Mesendoderm (in vitro differentiated cells): ENCODE results near the gene AKT1.

Experiments
- DNase-seq: peaks from one replicate; pipeline ENCODE4 v3.0.0; 2013
- H2AK5ac ChIP-seq: 2 replicates; pipeline ENCODE4 v1.6.1; 2013; ENCODE audit warnings: low read length, inconsistent platforms
- H2BK120ac ChIP-seq: 2 replicates; pipeline ENCODE4 v1.6.1; 2013; ENCODE audit warnings: low read depth, mild to moderate bottlenecking, low read length, moderate library complexity, mixed read lengths
- H2BK15ac ChIP-seq: replicated peaks from 2 replicates; pipeline ENCODE4 v1.6.1; 2013; ENCODE audit warnings: low read depth, mild to moderate bottlenecking, moderate library complexity
- H2BK5ac ChIP-seq: 2 replicates; pipeline ENCODE4 v1.6.1; 2013; ENCODE audit warnings: low read length, inconsistent platforms
- H3K18ac ChIP-seq: 2 replicates; pipeline ENCODE4 v1.6.1; 2013; ENCODE audit warnings: mild to moderate bottlenecking, low read length, mixed read lengths
- H3K23ac ChIP-seq: one replicate; pipeline ENCODE4 v1.6.1; 2013; ENCODE audit warnings: low read length
- H3K27ac ChIP-seq: 2 replicates; pipeline ENCODE4 v1.5.1; 2013; ENCODE audit warnings: low read depth, mild to moderate bottlenecking, inconsistent platforms, low read length, moderate library complexity
- H3K27me3 ChIP-seq: 2 replicates; pipeline ENCODE4 v1.6.1; 2013; ENCODE audit warnings: low read length, control low read depth, mild to moderate bottlenecking, inconsistent platforms; ENCODE audit not compliant: insufficient read depth, poor library complexity
- H3K36me3 ChIP-seq: 2 replicates; pipeline ENCODE4 v1.6.1; 2013; ENCODE audit warnings: low read length, inconsistent platforms; ENCODE audit not compliant: control insufficient read depth, insufficient read depth
- H3K4ac ChIP-seq: one replicate; pipeline ENCODE4 v1.6.1; 2013; ENCODE audit warnings: low read depth, mild to moderate bottlenecking, low read length, moderate library complexity
- H3K4me1 ChIP-seq: 2 replicates; pipeline ENCODE4 v1.6.1; 2013; ENCODE audit warnings: low read depth, low read length, inconsistent platforms; ENCODE audit not compliant: control insufficient read depth
- H3K4me2 ChIP-seq: 2 replicates; pipeline ENCODE4 v1.6.1; 2013; ENCODE audit warnings: low read length
- H3K4me3 ChIP-seq: 2 replicates; pipeline ENCODE4 v1.5.1; 2013; ENCODE audit warnings: mild to moderate bottlenecking, low read length
- H3K56ac ChIP-seq: one replicate; pipeline ENCODE4 v1.6.1; 2013; ENCODE audit warnings: low read length
- H3K79me1 ChIP-seq: 2 replicates; pipeline ENCODE4 v1.6.1; 2013; ENCODE audit warnings: low read length, inconsistent platforms
- H3K79me2 ChIP-seq: 2 replicates; pipeline ENCODE4 v1.6.1; 2013; ENCODE audit warnings: mild to moderate bottlenecking, low read length; ENCODE audit not compliant: control insufficient read depth, insufficient read depth
- H3K9ac ChIP-seq: 2 replicates; pipeline ENCODE4 v1.6.1; 2013; ENCODE audit warnings: low read length, inconsistent platforms
- H4K5ac ChIP-seq: one replicate; pipeline ENCODE4 v1.6.1; 2013; ENCODE audit warnings: low read length
- H4K8ac ChIP-seq: one replicate; pipeline ENCODE4 v1.6.1; 2013; ENCODE audit warnings: low read depth, mild to moderate bottlenecking, control low read depth, low read length, moderate library complexity
- WGBS: extraction: QIAGEN DNeasy Blood & Tissue Kit; methylation state at CpG from one replicate; pipeline ENCODE4 v1.1.7; 2013; ENCODE audit warnings: low lambda C conversion rate, missing lambda C conversion rate; ENCODE audit not compliant: insufficient coverage; ENCODE audit errors: extremely low coverage; 5-methylcytosine and 5-hydroxymethylcytosine counted together

The AKT1 gene

DNA sequence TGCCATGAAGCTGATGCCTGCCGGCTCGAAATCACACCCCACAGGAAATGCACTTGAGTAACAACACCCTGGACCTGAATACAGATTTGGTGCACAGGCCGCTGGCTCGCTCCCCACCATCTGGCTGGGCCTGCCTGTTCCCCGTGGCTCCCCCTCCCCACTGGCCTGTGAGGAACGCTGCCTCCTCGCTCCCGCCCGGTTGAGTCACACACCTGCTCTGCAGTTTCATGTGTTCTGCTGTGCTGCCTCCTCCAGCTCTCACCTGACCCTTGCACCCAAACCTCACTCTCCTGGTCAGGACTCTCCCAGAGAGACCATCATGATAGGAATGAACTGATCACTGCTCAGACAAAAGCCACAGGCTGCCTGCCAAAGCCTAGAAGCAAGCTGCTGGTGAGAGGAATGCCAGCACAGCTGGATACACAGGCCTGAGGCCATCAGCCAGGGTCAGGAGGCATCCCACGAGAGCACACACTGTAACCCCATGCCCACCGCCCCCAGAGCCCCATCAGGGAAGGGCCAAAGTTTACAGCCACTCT is 46.4 kb downstream of the AKT1 start:
- Histone ChIP-seq H2BK120ac (no peak overlapping the region), H2BK15ac (no peak overlapping the region), H3K36me3 (no peaks in the 10 kb centered on the region), H2AK5ac (no peak overlapping the region), H3K4me1 (peaks cover 3% of the 10 kb centered on the region), H3K56ac (no peak overlapping the region), H3K18ac (no peak overlapping the region), H3K27ac (no peak overlapping the region), H3K4ac (no peak overlapping the region), H3K4me2 (no peak overlapping the region), H4K5ac (no peak overlapping the region), H4K8ac (no peak overlapping the region), H3K9ac (no peak overlapping the region), H3K79me1 (peaks cover 8% of the 10 kb centered on the region), H3K4me3 (no peak overlapping the region), H2BK5ac (no peak overlapping the region), H3K27me3 (no peaks in the 10 kb centered on the region), H3K23ac (no peak overlapping the region), H3K79me2 (peaks cover 11% of the 10 kb centered on the region)
- WGBS = no CpG with 5 or more reads among the region's 11 CpGs
- peak; percentile 49 for DNase-seq

DNA sequence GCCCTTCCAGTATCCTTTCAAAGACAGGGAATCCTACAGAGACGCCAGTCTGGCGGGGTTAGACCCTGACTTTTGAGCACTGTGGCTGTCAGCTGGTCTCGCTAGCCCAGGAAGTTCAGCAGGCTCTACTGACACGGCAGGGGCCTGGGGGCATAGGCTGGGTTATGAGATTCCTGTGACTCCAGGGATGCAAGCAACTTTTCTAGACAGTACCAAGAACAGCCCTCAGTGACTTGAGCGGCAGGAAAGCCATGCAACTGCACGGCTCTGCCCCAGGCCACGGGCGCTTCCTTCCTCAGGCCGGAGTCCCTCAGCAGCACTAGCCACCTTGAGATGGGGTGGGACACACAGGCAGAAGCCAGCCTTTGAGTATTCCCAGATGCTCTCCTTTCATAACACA is 47.7 kb downstream of the AKT1 start:
- Histone ChIP-seq H3K36me3 (no peaks in the 10 kb centered on the region), H3K23ac (no peak overlapping the region), H2BK120ac (no peak overlapping the region), H3K27me3 (no peaks in the 10 kb centered on the region), H3K4ac (no peak overlapping the region), H4K5ac (no peak overlapping the region), H2BK15ac (no peak overlapping the region), H3K56ac (no peak overlapping the region), H2BK5ac (no peak overlapping the region), H3K4me1 (no peaks in the 10 kb centered on the region), H3K18ac (no peak overlapping the region), H3K79me1 (no peaks in the 10 kb centered on the region), H4K8ac (no peak overlapping the region), H3K4me2 (no peak overlapping the region), H3K79me2 (no peaks in the 10 kb centered on the region), H3K4me3 (no peak overlapping the region), H3K27ac (no peak overlapping the region), H2AK5ac (no peak overlapping the region), H3K9ac (no peak overlapping the region)
- DNase-seq = no peak
- no CpG with 5 or more reads among the region's 9 CpGs for WGBS

DNA sequence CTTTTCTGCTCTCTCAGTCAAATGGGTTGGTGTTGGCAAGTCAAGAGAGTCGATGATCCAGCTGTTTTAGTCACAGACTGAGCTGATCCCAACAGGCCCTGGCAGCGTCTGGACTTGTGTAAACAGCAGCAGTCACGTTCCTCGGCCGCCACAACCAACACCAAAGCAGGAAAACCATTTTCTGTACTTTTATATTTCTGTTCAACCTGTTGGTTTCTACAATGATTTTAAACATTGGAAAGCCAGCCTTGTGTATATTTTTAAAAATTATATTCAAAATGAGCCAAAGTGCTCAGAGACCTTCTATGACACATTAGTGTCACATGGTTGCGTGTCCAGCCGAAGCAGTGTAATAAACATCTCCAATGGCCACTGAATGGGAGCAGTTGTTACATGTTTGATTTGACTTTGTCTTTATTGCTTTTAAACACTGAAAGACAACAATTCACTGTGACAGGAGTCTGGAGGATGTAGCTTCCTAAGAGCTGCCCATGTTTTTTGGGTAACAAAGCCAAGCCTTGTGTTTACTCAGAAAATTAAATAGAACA is 48.5 kb downstream of the AKT1 start:
- H3K4me1 ChIP-seq = no peaks in the 10 kb centered on the region
- H3K79me1 ChIP-seq = no peaks in the 10 kb centered on the region
- no peak for DNase-seq
- no peak overlapping the region for H2AK5ac ChIP-seq
- no peak overlapping the region for H3K56ac ChIP-seq
- H2BK5ac ChIP-seq = no peak overlapping the region
- H3K36me3 ChIP-seq = no peaks in the 10 kb centered on the region
- no peak overlapping the region for H3K27ac ChIP-seq
- no peak overlapping the region for H4K8ac ChIP-seq
- no peak overlapping the region for H4K5ac ChIP-seq
- H3K9ac ChIP-seq = no peak overlapping the region
- no peak overlapping the region for H3K4me2 ChIP-seq
- no peak overlapping the region for H3K4ac ChIP-seq
- no peaks in the 10 kb centered on the region for H3K27me3 ChIP-seq
- H2BK15ac ChIP-seq = no peak overlapping the region
- no peak overlapping the region for H3K4me3 ChIP-seq
- no peak overlapping the region for H3K18ac ChIP-seq
- H3K79me2 ChIP-seq = no peaks in the 10 kb centered on the region
- WGBS = no CpG with 5 or more reads among the region's 7 CpGs
- H2BK120ac ChIP-seq = no peak overlapping the region
- peak overlapping the region; percentile 94 for H3K23ac ChIP-seq

DNA sequence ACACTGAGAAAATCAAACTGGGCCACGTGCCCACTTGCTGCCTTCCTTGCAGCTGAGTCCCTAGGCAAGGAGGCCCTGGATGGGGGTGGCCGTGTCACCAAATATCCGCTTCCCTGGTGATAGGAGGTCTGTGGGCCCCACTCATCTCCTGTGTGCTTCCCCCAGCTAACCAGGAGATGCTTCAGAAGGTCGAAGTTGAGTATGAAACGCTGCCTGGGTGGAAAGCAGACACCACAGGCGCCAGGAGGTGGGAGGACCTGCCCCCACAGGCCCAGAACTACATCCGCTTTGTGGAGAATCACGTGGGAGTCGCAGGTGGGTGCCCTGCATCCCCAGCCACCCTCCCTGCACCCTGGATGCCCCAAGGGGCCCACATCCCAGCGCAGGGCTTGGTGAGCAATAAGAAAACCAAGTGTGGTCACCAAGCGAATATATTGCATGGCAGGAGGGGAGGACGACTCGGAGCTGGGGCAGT is 49.4 kb downstream of the AKT1 start:
- WGBS = no CpG with 5 or more reads among the region's 13 CpGs

DNA sequence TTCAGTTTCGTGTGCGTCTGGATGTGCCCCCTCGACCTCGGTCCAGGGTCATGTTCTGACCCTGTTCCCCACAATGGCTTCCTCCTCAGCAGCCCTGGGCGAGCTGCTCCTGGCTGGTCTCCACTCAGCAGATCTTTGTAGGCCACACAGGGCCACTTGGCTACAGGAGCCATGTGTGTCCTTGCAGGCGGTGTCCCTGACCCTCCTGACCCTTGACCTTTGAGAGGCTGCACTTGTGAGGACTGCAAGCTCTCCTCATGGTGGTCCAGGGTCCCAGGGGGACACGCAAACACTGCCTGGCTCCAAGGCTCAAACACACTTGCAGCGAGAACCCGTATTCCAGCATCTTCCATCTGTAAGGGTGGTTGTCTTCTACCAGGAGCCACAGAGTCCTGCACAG is 50.1 kb downstream of the AKT1 start:
- H3K36me3 ChIP-seq = no peaks in the 10 kb centered on the region
- no peak overlapping the region for H2BK5ac ChIP-seq
- no peak overlapping the region for H3K4me3 ChIP-seq
- H2AK5ac ChIP-seq = no peak overlapping the region
- no peak overlapping the region for H3K18ac ChIP-seq
- H4K5ac ChIP-seq = no peak overlapping the region
- no peak overlapping the region for H3K4me2 ChIP-seq
- DNase-seq = no peak
- H4K8ac ChIP-seq = no peak overlapping the region
- no peaks in the 10 kb centered on the region for H3K4me1 ChIP-seq
- no peak overlapping the region for H3K56ac ChIP-seq
- no peak overlapping the region for H3K4ac ChIP-seq
- H3K79me2 ChIP-seq = no peaks in the 10 kb centered on the region
- H3K23ac ChIP-seq = no peak overlapping the region
- no peaks in the 10 kb centered on the region for H3K27me3 ChIP-seq
- no peak overlapping the region for H2BK15ac ChIP-seq
- H3K79me1 ChIP-seq = no peaks in the 10 kb centered on the region
- H3K27ac ChIP-seq = no peak overlapping the region
- no peak overlapping the region for H3K9ac ChIP-seq
- no CpG with 5 or more reads among the region's 9 CpGs for WGBS
- H2BK120ac ChIP-seq = no peak overlapping the region

More for the DNA sequence above, 49.4 kb downstream of the AKT1 start:
- no peaks in the 10 kb centered on the region for H3K79me1 ChIP-seq
- H3K36me3 ChIP-seq = no peaks in the 10 kb centered on the region
- H3K56ac ChIP-seq = no peak overlapping the region
- no peaks in the 10 kb centered on the region for H3K79me2 ChIP-seq
- H2BK5ac ChIP-seq = no peak overlapping the region
- H3K9ac ChIP-seq = no peak overlapping the region
- no peak overlapping the region for H3K4me3 ChIP-seq
- no peak overlapping the region for H4K8ac ChIP-seq
- no peak overlapping the region for H4K5ac ChIP-seq
- H3K4me2 ChIP-seq = no peak overlapping the region
- H2BK15ac ChIP-seq = no peak overlapping the region
- no peak overlapping the region for H2BK120ac ChIP-seq
- no peak overlapping the region for H3K27ac ChIP-seq
- H2AK5ac ChIP-seq = no peak overlapping the region
- H3K27me3 ChIP-seq = no peaks in the 10 kb centered on the region
- H3K18ac ChIP-seq = no peak overlapping the region
- H3K4me1 ChIP-seq = no peaks in the 10 kb centered on the region
- no peak overlapping the region for H3K23ac ChIP-seq
- DNase-seq = no peak
- H3K4ac ChIP-seq = no peak overlapping the region

DNA sequence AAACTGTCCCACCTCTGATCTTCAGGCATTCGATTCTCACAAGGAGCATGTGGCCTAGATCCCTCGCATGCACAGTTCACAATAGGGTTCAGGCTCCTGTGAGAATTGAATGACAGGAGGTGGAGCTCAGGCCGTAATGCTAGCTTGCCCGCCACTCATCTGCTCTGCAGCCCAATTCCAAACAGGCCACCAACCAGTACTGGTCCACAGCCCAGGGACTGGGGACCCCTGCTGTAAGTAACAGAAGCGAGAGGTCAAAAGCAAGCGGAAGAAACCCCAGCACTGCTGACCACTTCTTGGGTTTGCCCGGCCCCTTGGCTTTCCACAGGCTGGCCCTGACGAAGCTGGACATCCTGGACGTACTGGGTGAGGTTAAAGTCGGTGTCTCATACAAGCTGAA is 51.1 kb downstream of the AKT1 start:
- H2BK5ac ChIP-seq = no peak overlapping the region
- H3K27ac ChIP-seq = no peak overlapping the region
- no peak overlapping the region for H3K4me2 ChIP-seq
- H3K4me1 ChIP-seq = no peaks in the 10 kb centered on the region
- no CpG with 5 or more reads among the region's 10 CpGs for WGBS
- H3K9ac ChIP-seq = no peak overlapping the region
- H3K4ac ChIP-seq = no peak overlapping the region
- no peak overlapping the region for H4K8ac ChIP-seq
- no peaks in the 10 kb centered on the region for H3K27me3 ChIP-seq
- H2AK5ac ChIP-seq = no peak overlapping the region
- no peak overlapping the region for H3K56ac ChIP-seq
- H3K79me2 ChIP-seq = no peaks in the 10 kb centered on the region
- no peak overlapping the region for H2BK15ac ChIP-seq
- no peak overlapping the region for H2BK120ac ChIP-seq
- H3K18ac ChIP-seq = no peak overlapping the region
- DNase-seq = no peak
- H3K36me3 ChIP-seq = no peaks in the 10 kb centered on the region
- H3K79me1 ChIP-seq = no peaks in the 10 kb centered on the region
- H3K23ac ChIP-seq = no peak overlapping the region
- no peak overlapping the region for H4K5ac ChIP-seq
- no peak overlapping the region for H3K4me3 ChIP-seq
